HepG2 (cell line): Measurements from ENCODE around the gene OXLD1. TPM values are rescaled to one million over a fixed set of nuclear protein-coding genes. Genes with fewer than 3 reads are reported as not detected.

Source experiments
- ASH2L ChIP-seq: fragments of 300-600, 200-600 bp; sonication (generic); IDR thresholded peaks from 2 replicates; pipeline ENCODE4 v1.7.0; 2017; ENCODE audit warnings: low read depth, mild to moderate bottlenecking, moderate library complexity, mixed read lengths, low read length; ENCODE audit not compliant: insufficient read length
- CEBPG ChIP-seq: IDR thresholded peaks from 2 replicates; pipeline ENCODE4 v1.6.1; 2016
- DR1 ChIP-seq: sonication (generic); formaldehyde crosslinking; IDR thresholded peaks from 2 replicates; pipeline ENCODE4 v1.8.0; 2021; ENCODE audit warnings: mild to moderate bottlenecking, missing genetic modification reagents, inconsistent platforms
- HES4 ChIP-seq: sonication (generic); formaldehyde crosslinking; IDR thresholded peaks from 2 replicates; pipeline ENCODE4 v1.9.0; 2021; ENCODE audit warnings: mild to moderate bottlenecking, missing genetic modification reagents, borderline replicate concordance
- IRF9 ChIP-seq: sonication (generic); formaldehyde crosslinking; IDR thresholded peaks from 2 replicates; pipeline ENCODE4 v1.8.0; 2022; ENCODE audit warnings: missing genetic modification reagents, mild to moderate bottlenecking, borderline replicate concordance
- KLF12 ChIP-seq: sonication (generic); formaldehyde crosslinking; IDR thresholded peaks from 2 replicates; pipeline ENCODE4 v1.4.0; 2020; ENCODE audit warnings: missing genetic modification reagents, borderline replicate concordance
- NFIB ChIP-seq: sonication (generic); formaldehyde crosslinking; IDR thresholded peaks from 2 replicates; pipeline ENCODE4 v1.9.0; 2021; ENCODE audit warnings: missing genetic modification reagents, mild to moderate bottlenecking, borderline replicate concordance
- PHF20 ChIP-seq: sonication (generic); formaldehyde crosslinking; IDR thresholded peaks from 2 replicates; pipeline ENCODE4 v1.5.0; 2020; ENCODE audit warnings: mild to moderate bottlenecking, missing genetic modification reagents
- PRDM4 ChIP-seq: sonication (generic); formaldehyde crosslinking; IDR thresholded peaks from 2 replicates; pipeline ENCODE4 v1.9.0; 2021; ENCODE audit warnings: missing genetic modification reagents, borderline replicate concordance
- RBM22 ChIP-seq: fragments of 200-400 bp; formaldehyde crosslinking; optimal IDR thresholded peaks from 2 replicates; pipeline ENCODE3; 2017; ENCODE audit warnings: mild to moderate bottlenecking, low read length, moderate library complexity
- TAF15 ChIP-seq: fragments of 200-400 bp; formaldehyde crosslinking; IDR thresholded peaks from one replicate; pipeline ENCODE4 v1.6.1; 2018; ENCODE audit warnings: mild to moderate bottlenecking, low read depth, low read length; ENCODE audit not compliant: poor library complexity, severe bottlenecking
- TBP ChIP-seq: sonication (generic); formaldehyde crosslinking; IDR thresholded peaks from 2 replicates; pipeline ENCODE4 v1.5.0; 2020; ENCODE audit warnings: missing genetic modification reagents
- TCF12 ChIP-seq, 2 experiments: fragments of 450-650 bp in 1 of 2; sonication (generic) in 1 of 2; formaldehyde crosslinking in 1 of 2; IDR thresholded peaks; 2 replicates each; pipeline versions ENCODE4 v1.6.1 to v1.8.0; 2017 to 2022; ENCODE audit warnings: antibody characterized with exemption in 1 of 2, mild to moderate bottlenecking in 1 of 2, missing genetic modification reagents in 1 of 2, moderate library complexity in 1 of 2
- ZNF235 ChIP-seq: sonication (generic); formaldehyde crosslinking; IDR thresholded peaks from 2 replicates; pipeline ENCODE4 v1.8.1; 2023; ENCODE audit warnings: mild to moderate bottlenecking, missing genetic modification reagents, borderline replicate concordance
- ZNF530 ChIP-seq: sonication (generic); formaldehyde crosslinking; IDR thresholded peaks from 2 replicates; pipeline ENCODE4 v1.5.0; 2020; ENCODE audit warnings: low read depth, mild to moderate bottlenecking, missing genetic modification reagents
- ZNF709 ChIP-seq: sonication (generic); formaldehyde crosslinking; IDR thresholded peaks from 2 replicates; pipeline ENCODE4 v1.5.0; 2020; ENCODE audit warnings: mild to moderate bottlenecking, missing genetic modification reagents
- ZNF83 ChIP-seq: sonication (generic); formaldehyde crosslinking; IDR thresholded peaks from 2 replicates; pipeline ENCODE4 v1.4.0; 2020; ENCODE audit warnings: missing genetic modification reagents, mild to moderate bottlenecking, borderline replicate concordance
- polyA plus RNA-seq, 8 experiments: library from polyadenylated mRNA; depleted of rRNA in 3 of 8; stranded (reverse) in 7 of 8; unstranded in 1 of 8; fragments of >200 nt; fragmentation: Illumina TruSeq in 4 of 8; extraction: Trizol in 4 of 8; gene quantifications; 2 replicates each; pipeline versions ENCODE4 v1.2.1 to v1.2.3, GENCODE V29; 2011 to 2016; ENCODE audit warnings: low read depth in 4 of 8, missing spikeins in 1 of 8, mixed read lengths in 1 of 8; ENCODE audit not compliant: insufficient read depth in 1 of 8
- total RNA-seq, 5 experiments: library from RNA; depleted of rRNA; stranded (reverse); fragments of >200 nt; fragmentation: Illumina TruSeq; extraction: Trizol; gene quantifications; 2 replicates each; pipeline ENCODE4 v1.2.3, GENCODE V29; 2016; ENCODE audit warnings: low read depth in 1 of 5
- TF ChIP-seq, protein P1 (sequence below): sonication (generic); formaldehyde crosslinking; IDR thresholded peaks from 2 replicates; pipeline ENCODE4 v1.8.0; 2022; ENCODE audit warnings: mild to moderate bottlenecking, missing genetic modification reagents, moderate library complexity
- TF ChIP-seq, protein P2 (sequence below): IDR thresholded peaks from 2 replicates; pipeline ENCODE4 v1.6.1; 2016; ENCODE audit warnings: low read depth
- TF ChIP-seq, protein P3 (sequence below): sonication (generic); formaldehyde crosslinking; IDR thresholded peaks from 2 replicates; pipeline ENCODE4 v1.8.0; 2022; ENCODE audit warnings: mild to moderate bottlenecking, missing genetic modification reagents, moderate library complexity

OXLD1 gene
- total and polyA plus RNA-seq, 2 of the 13 experiments (the other 11 are each of a cell fraction or from before 2014, with no cell fraction given): 27.1 to 37.5 TPM

DNA sequence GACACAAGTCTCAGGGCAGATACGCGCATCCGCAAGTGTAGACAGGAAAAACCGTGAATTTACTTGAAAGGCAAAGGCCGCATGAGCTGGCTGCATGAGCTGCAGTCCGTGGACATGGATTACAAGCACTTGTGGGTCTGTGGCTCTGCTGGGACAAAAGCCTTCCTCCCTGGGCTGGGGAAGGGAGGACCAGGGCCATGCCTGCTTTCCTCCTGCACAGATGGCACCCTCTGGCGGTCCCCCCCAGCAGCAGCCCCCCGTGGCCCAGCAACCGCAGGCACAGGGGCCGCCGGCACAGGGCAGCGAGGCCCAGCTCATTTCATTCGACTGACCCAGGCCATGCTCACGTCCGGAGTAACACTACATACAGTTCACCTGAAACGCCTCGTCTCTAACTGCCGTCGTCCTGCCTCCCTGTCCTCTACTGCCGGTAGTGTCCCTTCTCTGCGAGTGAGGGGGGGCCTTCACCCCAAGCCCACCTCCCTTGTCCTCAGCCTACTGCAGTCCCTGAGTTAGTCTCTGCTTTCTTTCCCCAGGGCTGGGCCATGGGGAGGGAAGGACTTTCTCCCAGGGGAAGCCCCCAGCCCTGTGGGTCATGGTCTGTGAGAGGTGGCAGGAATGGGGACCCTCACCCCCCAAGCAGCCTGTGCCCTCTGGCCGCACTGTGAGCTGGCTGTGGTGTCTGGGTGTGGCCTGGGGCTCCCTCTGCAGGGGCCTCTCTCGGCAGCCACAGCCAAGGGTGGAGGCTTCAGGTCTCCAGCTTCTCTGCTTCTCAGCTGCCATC lies 35.1 kb upstream of the OXLD1 start (continued):
- TF ChIP-seq TAF15 (no peak), ASH2L (no peak), HES4 (CRISPR knock-in tag) (no peak), ZNF235 (CRISPR knock-in tag) (no peak), CEBPG (CRISPR knock-in tag) (no peak), NFIB (CRISPR knock-in tag) (0 out of 2 replicates have a peak, but pooled peaks have one; percentile 68), TBP (CRISPR knock-in tag) (no peak), PRDM4 (no peak), TCF12 (IDR thresholded peaks at IDR 0.05) (no peak), TCF12 (CRISPR knock-in tag; IDR thresholded peaks at IDR 0.05) (peak; percentile 58), IRF9 (CRISPR knock-in tag) (no peak; the same call in 1 of the 2 replicates), RBM22 (peak; percentile 41), PHF20 (no peak), ZNF83 (CRISPR knock-in tag) (no peak), DR1 (CRISPR knock-in tag) (0 out of 2 replicates have a peak, but pooled peaks have one; percentile 19), ZNF530 (CRISPR knock-in tag) (no peak), ZNF709 (CRISPR knock-in tag) (no peak), KLF12 (CRISPR knock-in tag) (peak; percentile 56; the same call in 1 of the 2 replicates)
- TF ChIP-seq, protein P1, sequence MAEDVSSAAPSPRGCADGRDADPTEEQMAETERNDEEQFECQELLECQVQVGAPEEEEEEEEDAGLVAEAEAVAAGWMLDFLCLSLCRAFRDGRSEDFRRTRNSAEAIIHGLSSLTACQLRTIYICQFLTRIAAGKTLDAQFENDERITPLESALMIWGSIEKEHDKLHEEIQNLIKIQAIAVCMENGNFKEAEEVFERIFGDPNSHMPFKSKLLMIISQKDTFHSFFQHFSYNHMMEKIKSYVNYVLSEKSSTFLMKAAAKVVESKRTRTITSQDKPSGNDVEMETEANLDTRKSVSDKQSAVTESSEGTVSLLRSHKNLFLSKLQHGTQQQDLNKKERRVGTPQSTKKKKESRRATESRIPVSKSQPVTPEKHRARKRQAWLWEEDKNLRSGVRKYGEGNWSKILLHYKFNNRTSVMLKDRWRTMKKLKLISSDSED (CRISPR knock-in tag): no peak; the same call in 1 of the 2 replicates
- TF ChIP-seq, protein P2, sequence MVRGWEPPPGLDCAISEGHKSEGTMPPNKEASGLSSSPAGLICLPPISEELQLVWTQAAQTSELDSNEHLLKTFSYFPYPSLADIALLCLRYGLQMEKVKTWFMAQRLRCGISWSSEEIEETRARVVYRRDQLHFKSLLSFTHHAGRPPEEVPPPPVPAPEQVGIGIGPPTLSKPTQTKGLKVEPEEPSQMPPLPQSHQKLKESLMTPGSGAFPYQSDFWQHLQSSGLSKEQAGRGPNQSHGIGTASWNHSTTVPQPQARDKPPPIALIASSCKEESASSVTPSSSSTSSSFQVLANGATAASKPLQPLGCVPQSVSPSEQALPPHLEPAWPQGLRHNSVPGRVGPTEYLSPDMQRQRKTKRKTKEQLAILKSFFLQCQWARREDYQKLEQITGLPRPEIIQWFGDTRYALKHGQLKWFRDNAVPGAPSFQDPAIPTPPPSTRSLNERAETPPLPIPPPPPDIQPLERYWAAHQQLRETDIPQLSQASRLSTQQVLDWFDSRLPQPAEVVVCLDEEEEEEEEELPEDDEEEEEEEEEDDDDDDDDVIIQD: no peak
- TF ChIP-seq, protein P3, sequence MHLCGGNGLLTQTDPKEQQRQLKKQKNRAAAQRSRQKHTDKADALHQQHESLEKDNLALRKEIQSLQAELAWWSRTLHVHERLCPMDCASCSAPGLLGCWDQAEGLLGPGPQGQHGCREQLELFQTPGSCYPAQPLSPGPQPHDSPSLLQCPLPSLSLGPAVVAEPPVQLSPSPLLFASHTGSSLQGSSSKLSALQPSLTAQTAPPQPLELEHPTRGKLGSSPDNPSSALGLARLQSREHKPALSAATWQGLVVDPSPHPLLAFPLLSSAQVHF (CRISPR knock-in tag): no peak
